ENCODE results near the gene CLASP1.

DNA sequence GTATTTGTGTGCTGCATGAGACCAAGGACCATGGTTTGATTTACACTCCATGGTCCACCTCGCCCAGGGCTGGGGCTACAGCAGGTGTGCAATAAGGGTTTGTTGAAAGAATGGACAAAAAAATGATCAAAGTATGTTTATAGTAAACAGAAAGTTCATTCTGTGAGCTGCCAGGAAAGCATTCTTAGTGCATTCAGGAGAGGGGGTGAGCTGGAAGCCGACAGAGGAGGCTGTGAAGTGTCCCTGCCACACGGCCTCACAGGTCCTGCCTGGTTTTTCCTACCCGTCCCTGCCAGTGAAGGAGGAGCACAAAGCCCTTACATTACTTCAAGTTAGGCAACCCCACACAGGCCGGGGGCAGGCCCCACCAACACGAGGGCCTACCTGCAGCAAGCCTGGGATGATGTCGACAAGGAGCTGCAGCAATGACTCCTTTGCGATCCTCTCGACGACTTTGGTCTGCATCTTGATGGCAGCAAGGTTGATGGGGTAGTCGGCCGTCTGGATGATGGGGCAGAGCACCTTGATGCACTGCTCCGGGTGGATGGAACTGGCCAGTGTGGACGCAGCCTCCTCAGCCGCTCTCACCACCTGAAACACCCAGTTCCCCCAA is 301.0 kb downstream of the CLASP1 start:
- TF ChIP-seq, protein P1, sequence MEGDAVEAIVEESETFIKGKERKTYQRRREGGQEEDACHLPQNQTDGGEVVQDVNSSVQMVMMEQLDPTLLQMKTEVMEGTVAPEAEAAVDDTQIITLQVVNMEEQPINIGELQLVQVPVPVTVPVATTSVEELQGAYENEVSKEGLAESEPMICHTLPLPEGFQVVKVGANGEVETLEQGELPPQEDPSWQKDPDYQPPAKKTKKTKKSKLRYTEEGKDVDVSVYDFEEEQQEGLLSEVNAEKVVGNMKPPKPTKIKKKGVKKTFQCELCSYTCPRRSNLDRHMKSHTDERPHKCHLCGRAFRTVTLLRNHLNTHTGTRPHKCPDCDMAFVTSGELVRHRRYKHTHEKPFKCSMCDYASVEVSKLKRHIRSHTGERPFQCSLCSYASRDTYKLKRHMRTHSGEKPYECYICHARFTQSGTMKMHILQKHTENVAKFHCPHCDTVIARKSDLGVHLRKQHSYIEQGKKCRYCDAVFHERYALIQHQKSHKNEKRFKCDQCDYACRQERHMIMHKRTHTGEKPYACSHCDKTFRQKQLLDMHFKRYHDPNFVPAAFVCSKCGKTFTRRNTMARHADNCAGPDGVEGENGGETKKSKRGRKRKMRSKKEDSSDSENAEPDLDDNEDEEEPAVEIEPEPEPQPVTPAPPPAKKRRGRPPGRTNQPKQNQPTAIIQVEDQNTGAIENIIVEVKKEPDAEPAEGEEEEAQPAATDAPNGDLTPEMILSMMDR (IDR thresholded peaks at IDR 0.05; ENCODE audit: low read depth, low read length, missing input control) = no peak
- TF ChIP-seq TAF1 (conservative IDR thresholded peaks at IDR 0.05) (no peak), RAD21 (IDR thresholded peaks at IDR 0.05) (no peak)
- TF ChIP-seq, protein P2, sequence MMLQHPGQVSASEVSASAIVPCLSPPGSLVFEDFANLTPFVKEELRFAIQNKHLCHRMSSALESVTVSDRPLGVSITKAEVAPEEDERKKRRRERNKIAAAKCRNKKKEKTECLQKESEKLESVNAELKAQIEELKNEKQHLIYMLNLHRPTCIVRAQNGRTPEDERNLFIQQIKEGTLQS (IDR thresholded peaks at IDR 0.05) = no peak
